HG03025 (cell line): Measurements from ENCODE around the gene MYO9A.
"Not testable (repeated sequence)": the region's sequence is repeated elsewhere in the genome, so short reads cannot be mapped to it uniquely, and the experiment has no call there.

Source experiments
- ATAC-seq: cut with Tn5 transposase; IDR thresholded peaks from one replicate; pipeline ENCODE4 v1.9.1; 2021; ENCODE audit warnings: mild to moderate bottlenecking, moderate library complexity; ENCODE audit not compliant: unreplicated experiment, low FRiP score

The MYO9A gene

GRCh38 chr15:72056217-72056616, 61.7 kb downstream of the MYO9A start:
- ATAC-seq, result not testable (repeated sequence)

GRCh38 chr15:72053297-72053696, 64.7 kb downstream of the MYO9A start:
- not testable (repeated sequence) for ATAC-seq

- ATAC-seq, result no peak
These were observed 67.2 kb downstream of the MYO9A start for GRCh38 chr15:72050700-72051099.

GRCh38 chr15:72047020-72047419, 70.9 kb downstream of the MYO9A start:
- ATAC-seq, result no peak

GRCh38 chr15:72044956-72045355, 73.0 kb downstream of the MYO9A start:
- ATAC-seq, result no peak

GRCh38 chr15:72042865-72043264, 75.1 kb downstream of the MYO9A start:
- ATAC-seq, result no peak

- ATAC-seq, result no peak
These were observed 75.9 kb downstream of the MYO9A start for GRCh38 chr15:72042054-72042453.

- ATAC-seq, result no peak
These were observed 80.6 kb downstream of the MYO9A start for GRCh38 chr15:72037321-72037720.

- ATAC-seq, result no peak
These were observed 82.9 kb downstream of the MYO9A start for GRCh38 chr15:72034859-72035650.

- ATAC-seq, result no peak
These were observed 83.6 kb downstream of the MYO9A start for GRCh38 chr15:72034351-72034750.

- ATAC-seq, result no peak
These were observed 84.2 kb downstream of the MYO9A start for GRCh38 chr15:72033711-72034110.

GRCh38 chr15:72033285-72033684, 84.7 kb downstream of the MYO9A start:
- no peak for ATAC-seq

- ATAC-seq, result no peak
These were observed 96.3 kb downstream of the MYO9A start for GRCh38 chr15:72021604-72022003.

GRCh38 chr15:72020799-72021198, 97.2 kb downstream of the MYO9A start:
- ATAC-seq, result no peak

- ATAC-seq, result not testable (repeated sequence)
These were observed 103.4 kb downstream of the MYO9A start for GRCh38 chr15:72014555-72014954.

GRCh38 chr15:72013703-72014102, 104.2 kb downstream of the MYO9A start:
- no peak for ATAC-seq

- ATAC-seq, result no peak
These were observed 106.5 kb downstream of the MYO9A start for GRCh38 chr15:72011302-72011942.

- ATAC-seq, result no peak
These were observed 108.7 kb downstream of the MYO9A start for GRCh38 chr15:72009222-72009621.

- no peak for ATAC-seq
These were observed 111.6 kb downstream of the MYO9A start for GRCh38 chr15:72006382-72006781.

- no peak for ATAC-seq
These were observed 112.5 kb downstream of the MYO9A start for GRCh38 chr15:72005483-72005882.

- no peak for ATAC-seq
These were observed 118.1 kb downstream of the MYO9A start for GRCh38 chr15:71999807-72000206.

GRCh38 chr15:71998717-71999116, 119.2 kb downstream of the MYO9A start:
- ATAC-seq, result not testable (repeated sequence)
